OCI-LY1 (cell line): ENCODE results near the gene WDR5.

Experiments
- EZH2 ChIP-seq: fragments of 200-600 bp; sonication (generic), shearing (Covaris generic); IDR thresholded peaks from 2 replicates; pipeline ENCODE4 v1.8.0; 2017; ENCODE audit warnings: borderline replicate concordance, mixed run types, mild to moderate bottlenecking, antibody characterized with exemption, low read length, moderate library complexity, mixed read lengths
- TF ChIP-seq, protein P1 (sequence below): fragments of 200-600 bp; sonication (generic), shearing (Covaris generic); IDR thresholded peaks from 2 replicates; pipeline ENCODE4 v1.5.1; 2017; ENCODE audit warnings: mild to moderate bottlenecking, antibody characterized with exemption, low read length, moderate library complexity, mixed read lengths

DNA sequence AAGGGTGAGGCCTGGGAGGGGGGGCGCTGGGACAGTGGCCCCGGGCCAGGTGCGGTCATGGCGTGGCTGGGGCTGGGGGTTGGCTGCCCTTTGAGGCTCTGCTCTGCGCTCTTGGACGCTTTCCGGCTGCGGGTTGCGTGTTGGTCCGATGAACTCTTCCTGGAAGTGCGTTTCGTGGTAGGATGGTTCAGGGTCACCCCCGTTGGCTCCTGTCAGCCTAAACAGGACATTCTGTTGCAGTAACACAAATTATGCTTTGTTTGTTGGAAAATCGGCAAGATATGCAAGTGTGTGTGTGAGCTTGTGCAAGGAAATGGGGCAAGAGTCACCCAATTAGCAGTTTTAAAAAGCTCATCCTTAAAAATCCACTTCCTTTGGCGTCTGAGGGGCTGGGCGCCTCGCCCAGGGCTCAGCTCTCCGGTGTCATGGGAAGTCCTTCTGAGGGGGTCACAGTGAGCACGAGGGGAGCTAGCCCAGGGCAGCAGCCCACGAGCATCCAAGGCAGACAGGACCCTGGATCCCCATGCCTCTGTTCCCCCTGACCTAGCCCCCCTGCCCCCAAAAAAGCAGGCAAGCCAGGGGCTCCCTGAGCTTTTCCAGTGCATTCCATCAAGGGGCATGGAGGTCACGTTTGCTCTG lies 50.7 kb downstream of the WDR5 start:
- TF ChIP-seq, protein P1, sequence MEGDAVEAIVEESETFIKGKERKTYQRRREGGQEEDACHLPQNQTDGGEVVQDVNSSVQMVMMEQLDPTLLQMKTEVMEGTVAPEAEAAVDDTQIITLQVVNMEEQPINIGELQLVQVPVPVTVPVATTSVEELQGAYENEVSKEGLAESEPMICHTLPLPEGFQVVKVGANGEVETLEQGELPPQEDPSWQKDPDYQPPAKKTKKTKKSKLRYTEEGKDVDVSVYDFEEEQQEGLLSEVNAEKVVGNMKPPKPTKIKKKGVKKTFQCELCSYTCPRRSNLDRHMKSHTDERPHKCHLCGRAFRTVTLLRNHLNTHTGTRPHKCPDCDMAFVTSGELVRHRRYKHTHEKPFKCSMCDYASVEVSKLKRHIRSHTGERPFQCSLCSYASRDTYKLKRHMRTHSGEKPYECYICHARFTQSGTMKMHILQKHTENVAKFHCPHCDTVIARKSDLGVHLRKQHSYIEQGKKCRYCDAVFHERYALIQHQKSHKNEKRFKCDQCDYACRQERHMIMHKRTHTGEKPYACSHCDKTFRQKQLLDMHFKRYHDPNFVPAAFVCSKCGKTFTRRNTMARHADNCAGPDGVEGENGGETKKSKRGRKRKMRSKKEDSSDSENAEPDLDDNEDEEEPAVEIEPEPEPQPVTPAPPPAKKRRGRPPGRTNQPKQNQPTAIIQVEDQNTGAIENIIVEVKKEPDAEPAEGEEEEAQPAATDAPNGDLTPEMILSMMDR = no peak
- no peak for TF ChIP-seq EZH2
